HCT116 (cell line): Measurements from ENCODE around the gene RIC8B. TPM values are rescaled to one million over a fixed set of nuclear protein-coding genes. Genes with fewer than 3 reads are reported as not detected.

Experiments used
- ATAC-seq: fragments of 200-7000 bp; cut with Tn5 transposase; 2 replicates; pipeline ENCODE4 v1.9.1; 2020; ENCODE audit warnings: mild to moderate bottlenecking, moderate library complexity
- BruUV-seq: library from RNA; stranded (reverse); fragments of 400-500 nt; replicated peaks from 2 replicates; lab custom pipeline; 2021; lab: Mats Ljungman, UMichigan
- CTCF ChIA-PET: fragments of 300-600 bp; sonication (Branson Sonifier 250); formaldehyde crosslinking; loops from one replicate; lab custom pipeline; 2021; ENCODE audit warnings: antibody characterized with exemption; lab: Charles Lee
- POLR2A ChIA-PET: fragments of 300-600, 350-600 bp; sonication (Branson Sonifier 250); formaldehyde crosslinking; loops from one replicate; lab custom pipeline; 2021; ENCODE audit warnings: antibody characterized with exemption; lab: Charles Lee
- RAD21 ChIA-PET, 2 experiments: fragments of 300-600 bp; sonication (Branson Sonifier 250); formaldehyde crosslinking; loops; one replicate each; lab custom pipeline; 2023; ENCODE audit warnings: low total read pairs in 2 of 2; ENCODE audit not compliant: uncharacterized antibody in 2 of 2, unreplicated experiment in 2 of 2, low non-redundant PET in 1 of 2; lab: Charles Lee
- DNase-seq: peaks from one replicate; pipeline ENCODE4 v3.0.0-alpha.2; 2010; ENCODE audit warnings: low read depth, low spot score
- H2AFZ ChIP-seq: fragments of 200-600 bp; shearing (Covaris generic), sonication (generic); 2 replicates; pipeline ENCODE4 v1.6.1; 2017; ENCODE audit warnings: low read depth, mixed run types, mixed read lengths, antibody characterized with exemption, low read length; ENCODE audit not compliant: poor library complexity, severe bottlenecking
- H3K27ac ChIP-seq: 2 replicates; pipeline ENCODE4 v1.5.1; 2012; ENCODE audit warnings: low read depth, low read length
- H3K27me3 ChIP-seq: fragments of 200-600 bp; sonication (generic); 2 replicates; pipeline ENCODE4 v1.6.1; 2016; ENCODE audit warnings: mixed run types, low read length, mixed read lengths; ENCODE audit not compliant: insufficient read depth
- H3K36me3 ChIP-seq, 2 experiments: fragments of 200-500 bp in 1 of 2; fragments of 200-600 bp in 1 of 2; sonication (Bioruptor generic) in 1 of 2; sonication (generic) in 1 of 2; 2 replicates each; pipeline versions ENCODE4 v1.5.1 to v1.6.1; 2014 to 2016; ENCODE audit warnings: low read length in 2 of 2, inconsistent platforms in 1 of 2, mixed read lengths in 1 of 2, mixed run types in 1 of 2; ENCODE audit not compliant: insufficient read depth in 2 of 2, control insufficient read depth in 1 of 2
- H3K4me1 ChIP-seq, 2 experiments: fragments of 200-600 bp in 1 of 2; sonication (generic) in 1 of 2; 2 replicates each; pipeline versions ENCODE4 v1.5.1 to v1.6.1; 2012 to 2017; ENCODE audit warnings: low read length in 2 of 2, inconsistent platforms in 1 of 2, mild to moderate bottlenecking in 1 of 2, mixed read lengths in 1 of 2, mixed run types in 1 of 2, moderate library complexity in 1 of 2; ENCODE audit not compliant: insufficient read depth in 2 of 2, control insufficient read depth in 1 of 2
- H3K4me2 ChIP-seq: fragments of 200-600 bp; sonication (generic); 2 replicates; pipeline ENCODE4 v1.6.1; 2017; ENCODE audit warnings: mixed run types, low read length, mixed read lengths
- H3K4me3 ChIP-seq, 2 experiments: fragments of 200-600 bp in 1 of 2; sonication (generic) in 1 of 2; replicated peaks in 1 of 2; 2 replicates each; pipeline ENCODE4 v1.5.1; 2011 to 2016; ENCODE audit warnings: low read length in 2 of 2, control low read depth in 1 of 2, low read depth in 1 of 2, mild to moderate bottlenecking in 1 of 2, mixed read lengths in 1 of 2, mixed run types in 1 of 2
- H3K79me2 ChIP-seq: fragments of 200-600 bp; sonication (generic); 2 replicates; pipeline ENCODE4 v1.6.1; 2017; ENCODE audit warnings: mild to moderate bottlenecking, mixed run types, low read length, moderate library complexity, mixed read lengths; ENCODE audit not compliant: insufficient read depth
- H3K9ac ChIP-seq: fragments of 200-600 bp; sonication (generic); 2 replicates; pipeline ENCODE4 v1.6.1; 2016; ENCODE audit warnings: low read length, mixed read lengths
- H3K9me2 ChIP-seq: fragments of 200-600 bp; sonication (generic), shearing (Covaris generic); 2 replicates; pipeline ENCODE4 v1.6.1; 2017; ENCODE audit warnings: mixed run types, mild to moderate bottlenecking, moderate library complexity; ENCODE audit not compliant: insufficient read depth
- H3K9me3 ChIP-seq, 2 experiments: fragments of 200-500 bp in 1 of 2; fragments of 200-600 bp in 1 of 2; sonication (Bioruptor generic) in 1 of 2; sonication (generic) in 1 of 2; 2 replicates each; pipeline ENCODE4 v1.6.1; 2014 to 2017; ENCODE audit warnings: low read length in 2 of 2, mixed read lengths in 2 of 2, inconsistent platforms in 1 of 2, low read depth in 1 of 2, mild to moderate bottlenecking in 1 of 2, mixed run types in 1 of 2, moderate library complexity in 1 of 2; ENCODE audit not compliant: control insufficient read depth in 1 of 2, insufficient read depth in 1 of 2
- H4K20me1 ChIP-seq: fragments of 200-600 bp; sonication (generic), shearing (Covaris generic); 2 replicates; pipeline ENCODE4 v1.6.1; 2017; ENCODE audit warnings: mixed run types, mild to moderate bottlenecking, moderate library complexity; ENCODE audit not compliant: insufficient read depth
- ATF3 ChIP-seq: IDR thresholded peaks from 2 replicates; pipeline ENCODE4 v1.6.1; 2012
- CBX3 ChIP-seq: IDR thresholded peaks from 2 replicates; pipeline ENCODE4 v1.6.1; 2012; ENCODE audit warnings: low read depth
- CEBPB ChIP-seq: IDR thresholded peaks from 2 replicates; pipeline ENCODE4 v1.6.1; 2012; ENCODE audit warnings: low read depth
- EGR1 ChIP-seq: IDR thresholded peaks from 2 replicates; pipeline ENCODE4 v1.6.1; 2012; ENCODE audit warnings: low read depth
- ELF1 ChIP-seq: IDR thresholded peaks from 2 replicates; pipeline ENCODE4 v1.6.1; 2012; ENCODE audit warnings: low read depth, borderline replicate concordance
- EZH2 ChIP-seq: fragments of 200-600 bp; sonication (generic); IDR thresholded peaks from 2 replicates; pipeline ENCODE4 v1.6.1; 2017; ENCODE audit warnings: antibody characterized with exemption, mixed run types
- EZH2phosphoT487 ChIP-seq: fragments of 200-600 bp; IDR thresholded peaks from 2 replicates; pipeline ENCODE4 v1.6.1; 2018; ENCODE audit warnings: antibody characterized with exemption, borderline replicate concordance
- FOSL1 ChIP-seq: IDR thresholded peaks from 2 replicates; pipeline ENCODE4 v1.6.1; 2012; ENCODE audit warnings: low read depth
- POLR2A ChIP-seq: IDR thresholded peaks from 2 replicates; pipeline ENCODE4 v1.7.0; 2011; ENCODE audit warnings: borderline replicate concordance; ENCODE audit not compliant: insufficient read depth, insufficient read length; ENCODE audit errors: extremely low read depth
- RAD21 ChIP-seq: IDR thresholded peaks from 2 replicates; pipeline ENCODE4 v1.6.1; 2012; ENCODE audit warnings: low read depth, mild to moderate bottlenecking
- REST ChIP-seq: IDR thresholded peaks from 2 replicates; pipeline ENCODE4 v1.6.1; 2012; ENCODE audit warnings: low read depth
- SIN3A ChIP-seq: IDR thresholded peaks from 2 replicates; pipeline ENCODE4 v1.6.1; 2012; ENCODE audit warnings: low read depth
- SP1 ChIP-seq: IDR thresholded peaks from 2 replicates; pipeline ENCODE4 v1.6.1; 2012; ENCODE audit warnings: low read depth
- SRF ChIP-seq: IDR thresholded peaks from 2 replicates; pipeline ENCODE4 v1.6.1; 2012; ENCODE audit warnings: low read depth
- TCF7L2 ChIP-seq: IDR thresholded peaks from 2 replicates; pipeline ENCODE4 v1.7.0; 2011; ENCODE audit warnings: borderline replicate concordance, inconsistent platforms; ENCODE audit not compliant: insufficient read depth, insufficient read length; ENCODE audit errors: extremely low read depth
- YY1 ChIP-seq: IDR thresholded peaks from 2 replicates; pipeline ENCODE4 v1.6.1; 2011; ENCODE audit warnings: low read length, low read depth, moderate library complexity, mild to moderate bottlenecking; ENCODE audit not compliant: insufficient replicate concordance; ENCODE audit errors: extremely low read depth
- ZFX ChIP-seq: fragments of 450-650 bp; IDR thresholded peaks from 2 replicates; pipeline ENCODE4 v1.6.1; 2017
- ZNF274 ChIP-seq: fragments of 200-500 bp; sonication (Bioruptor generic); IDR thresholded peaks from 2 replicates; pipeline ENCODE4 v1.6.1; 2014; ENCODE audit warnings: mild to moderate bottlenecking, low read depth, low read length, inconsistent platforms
- intact Hi-C: fragments of 100-400 bp; cut with micrococcal nuclease; formaldehyde crosslinking; loops from 2 replicates; pipeline ENCODE4 v1.10.0; 2022
- total RNA-seq: library from RNA; stranded (reverse); gene quantifications from one replicate; pipeline ENCODE4 v1.2.1, GENCODE V29; 2021; ENCODE audit not compliant: unreplicated experiment
- TF ChIP-seq, protein P1 (sequence below): IDR thresholded peaks from 2 replicates; pipeline ENCODE4 v1.6.1; 2012

RIC8B gene
- total RNA-seq, 1 experiment from 2014 or later = 16.7 TPM

DNA sequence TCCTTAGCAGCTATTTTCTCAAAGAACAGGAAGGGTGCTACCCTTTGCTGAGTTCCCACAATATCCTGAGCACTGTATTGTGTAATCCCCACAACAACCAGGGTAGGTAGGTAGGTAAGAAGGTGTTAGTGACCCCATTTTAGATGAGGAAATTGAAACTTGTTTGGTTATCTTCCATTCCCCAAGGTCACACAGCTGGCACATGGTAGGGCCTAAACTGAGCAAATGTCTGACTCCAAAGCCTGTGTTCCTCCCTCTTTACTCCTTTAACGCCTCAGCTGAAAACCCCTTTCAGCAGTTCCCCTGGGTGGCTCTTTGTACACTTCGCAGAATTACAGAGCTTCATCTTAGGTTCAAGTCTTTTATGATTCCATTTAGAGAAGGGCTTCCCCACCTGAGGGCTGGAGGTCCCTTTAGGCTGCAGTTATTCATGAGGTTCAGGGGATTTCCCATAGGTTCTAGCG lies 26.5 kb upstream of the RIC8B start:
- Histone ChIP-seq H3K4me1 (no peaks in the 10 kb centered on the region), H3K4me3 (no peak overlapping the region), H3K9ac (no peak overlapping the region), H3K27ac (no peak overlapping the region), H3K27me3 (peaks cover 10% of the 10 kb centered on the region), H3K36me3 (no peaks in the 10 kb centered on the region), H4K20me1 (no peaks in the 10 kb centered on the region), H2AFZ (no peak overlapping the region), H3K79me2 (no peaks in the 10 kb centered on the region), H3K9me2 (no peaks in the 10 kb centered on the region), H3K4me2 (no peak overlapping the region), H3K9me3 (no peaks in the 10 kb centered on the region)
- ATAC-seq (no peak), DNase-seq (no peak)
- ChIA-PET CTCF (no interaction called here), POLR2A (no interaction called here), RAD21 (no interaction called here)
- BruUV-seq = no TSS peak
- no peak for TF ChIP-seq CEBPB
- no peak for TF ChIP-seq TCF7L2
- TF ChIP-seq ELF1 = no peak
- TF ChIP-seq, protein P1, sequence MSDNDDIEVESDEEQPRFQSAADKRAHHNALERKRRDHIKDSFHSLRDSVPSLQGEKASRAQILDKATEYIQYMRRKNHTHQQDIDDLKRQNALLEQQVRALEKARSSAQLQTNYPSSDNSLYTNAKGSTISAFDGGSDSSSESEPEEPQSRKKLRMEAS = no peak
- TF ChIP-seq YY1 = no peak
- no peak for TF ChIP-seq SIN3A
- TF ChIP-seq ZNF274 = no peak
- TF ChIP-seq EZH2phosphoT487 = no peak
- intact Hi-C loops = no loop called here

DNA sequence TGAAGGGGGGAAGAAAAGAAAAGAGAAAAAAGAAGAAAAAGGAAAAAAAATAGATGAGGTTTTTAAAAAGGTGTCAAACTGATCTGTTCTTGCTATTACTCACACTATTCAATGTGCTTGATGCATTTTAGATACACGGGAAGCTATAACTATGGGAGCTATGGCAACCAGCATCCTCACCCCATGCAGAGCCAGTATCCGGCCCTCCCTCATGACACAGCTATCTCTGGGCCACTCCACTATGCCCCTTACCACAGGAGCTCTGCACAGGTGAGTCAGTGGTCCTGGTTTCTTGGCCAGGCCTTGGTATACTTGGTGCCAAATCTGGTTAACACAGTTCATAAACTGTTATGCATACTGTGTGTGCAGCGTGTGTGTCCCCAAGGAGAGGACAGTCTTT lies 24.0 kb upstream of the RIC8B start:
- RAD21 ChIA-PET = no interaction called here
- BruUV-seq = no TSS peak
- intact Hi-C loops = no loop called here
- DNase-seq = no peak
- Histone ChIP-seq H4K20me1 (no peaks in the 10 kb centered on the region), H3K79me2 (no peaks in the 10 kb centered on the region), H3K27me3 (no peaks in the 10 kb centered on the region), H2AFZ (no peak overlapping the region), H3K9ac (no peak overlapping the region), H3K36me3 (no peaks in the 10 kb centered on the region), H3K27ac (no peak overlapping the region), H3K4me2 (no peak overlapping the region), H3K4me3 (no peak overlapping the region), H3K9me2 (no peaks in the 10 kb centered on the region), H3K9me3 (no peaks in the 10 kb centered on the region), H3K4me1 (no peaks in the 10 kb centered on the region)
- POLR2A ChIA-PET = no interaction called here
- CTCF ChIA-PET = interaction anchor here (0.6 kb wide), 1 partner anchor 21 kb away, joined by 6 read pairs; no protein-coding TSS in a partner anchor
- no peak for ATAC-seq
- TF ChIP-seq RAD21 (no peak), EZH2 (no peak), ZFX (no peak), REST (no peak), CBX3 (no peak), FOSL1 (no peak), ZNF274 (no peak), TCF7L2 (no peak), EZH2phosphoT487 (no peak), ELF1 (no peak), EGR1 (no peak), CEBPB (no peak), SRF (no peak), ATF3 (no peak), POLR2A (no peak), SP1 (no peak)
- TF ChIP-seq, protein P1 = no peak
